ENCODE data around the gene LRRC27.

DNA sequence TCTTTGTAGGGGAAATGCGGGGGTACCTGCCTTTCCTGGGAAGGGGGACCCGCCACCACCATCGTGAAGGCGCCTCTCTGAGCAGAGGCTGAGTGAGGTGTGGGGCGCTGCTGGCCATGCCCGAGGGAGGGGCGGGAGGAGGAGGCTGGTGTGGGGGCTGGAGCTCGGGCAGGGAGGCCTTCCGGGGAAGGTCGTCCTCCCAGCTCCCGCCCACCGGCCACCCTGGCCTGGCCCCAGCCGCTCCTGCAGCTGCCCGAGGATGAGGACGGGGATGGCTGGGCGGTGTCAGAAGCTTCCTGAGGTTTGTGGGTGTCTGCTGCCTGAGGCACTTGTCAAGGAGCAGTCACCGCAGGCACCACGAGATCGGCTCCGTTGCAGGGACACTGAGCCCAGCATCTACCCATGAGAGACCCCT is 76.4 kb downstream of the LRRC27 start:
- TF ChIP-seq, protein P1, sequence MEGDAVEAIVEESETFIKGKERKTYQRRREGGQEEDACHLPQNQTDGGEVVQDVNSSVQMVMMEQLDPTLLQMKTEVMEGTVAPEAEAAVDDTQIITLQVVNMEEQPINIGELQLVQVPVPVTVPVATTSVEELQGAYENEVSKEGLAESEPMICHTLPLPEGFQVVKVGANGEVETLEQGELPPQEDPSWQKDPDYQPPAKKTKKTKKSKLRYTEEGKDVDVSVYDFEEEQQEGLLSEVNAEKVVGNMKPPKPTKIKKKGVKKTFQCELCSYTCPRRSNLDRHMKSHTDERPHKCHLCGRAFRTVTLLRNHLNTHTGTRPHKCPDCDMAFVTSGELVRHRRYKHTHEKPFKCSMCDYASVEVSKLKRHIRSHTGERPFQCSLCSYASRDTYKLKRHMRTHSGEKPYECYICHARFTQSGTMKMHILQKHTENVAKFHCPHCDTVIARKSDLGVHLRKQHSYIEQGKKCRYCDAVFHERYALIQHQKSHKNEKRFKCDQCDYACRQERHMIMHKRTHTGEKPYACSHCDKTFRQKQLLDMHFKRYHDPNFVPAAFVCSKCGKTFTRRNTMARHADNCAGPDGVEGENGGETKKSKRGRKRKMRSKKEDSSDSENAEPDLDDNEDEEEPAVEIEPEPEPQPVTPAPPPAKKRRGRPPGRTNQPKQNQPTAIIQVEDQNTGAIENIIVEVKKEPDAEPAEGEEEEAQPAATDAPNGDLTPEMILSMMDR (IDR thresholded peaks at IDR 0.05), result no peak
- TF ChIP-seq POLR2A (IDR thresholded peaks at IDR 0.05), result no peak
